ENCODE results near the gene MRGPRX1. TPM values are rescaled to one million over a fixed set of nuclear protein-coding genes. Genes with fewer than 3 reads are reported as not detected.
"Not testable (repeated sequence)": the region's sequence is repeated elsewhere in the genome, so short reads cannot be mapped to it uniquely, and the experiment has no call there.

The MRGPRX1 gene
- total RNA-seq (not detected), polyA plus RNA-seq (not detected)

- Histone ChIP-seq H3K36me3 (ENCODE audit: insufficient read depth) (no peaks in the 10 kb centered on the region), H3K27ac (ENCODE audit: low read depth) (no peak within 1 kb of the TSS), H3K4me1 (ENCODE audit: insufficient read depth) (no peaks in the 10 kb centered on the region), H3K4me3 (ENCODE audit: low read depth, low read length) (no peak within 1 kb of the TSS)
- WGBS: 68% methylated on average over 2 of the region's 2 CpGs
- no peak for DNase-seq (ENCODE audit: extremely low spot score)
Measured at GRCh38 chr11:18939314-18939713, at the start of gene MRGPRX1. Gene MRGPRX1 (minus strand): TSS chr11:18939414. CDS start chr11:18934784, 4,630 bp downstream.

DNA sequence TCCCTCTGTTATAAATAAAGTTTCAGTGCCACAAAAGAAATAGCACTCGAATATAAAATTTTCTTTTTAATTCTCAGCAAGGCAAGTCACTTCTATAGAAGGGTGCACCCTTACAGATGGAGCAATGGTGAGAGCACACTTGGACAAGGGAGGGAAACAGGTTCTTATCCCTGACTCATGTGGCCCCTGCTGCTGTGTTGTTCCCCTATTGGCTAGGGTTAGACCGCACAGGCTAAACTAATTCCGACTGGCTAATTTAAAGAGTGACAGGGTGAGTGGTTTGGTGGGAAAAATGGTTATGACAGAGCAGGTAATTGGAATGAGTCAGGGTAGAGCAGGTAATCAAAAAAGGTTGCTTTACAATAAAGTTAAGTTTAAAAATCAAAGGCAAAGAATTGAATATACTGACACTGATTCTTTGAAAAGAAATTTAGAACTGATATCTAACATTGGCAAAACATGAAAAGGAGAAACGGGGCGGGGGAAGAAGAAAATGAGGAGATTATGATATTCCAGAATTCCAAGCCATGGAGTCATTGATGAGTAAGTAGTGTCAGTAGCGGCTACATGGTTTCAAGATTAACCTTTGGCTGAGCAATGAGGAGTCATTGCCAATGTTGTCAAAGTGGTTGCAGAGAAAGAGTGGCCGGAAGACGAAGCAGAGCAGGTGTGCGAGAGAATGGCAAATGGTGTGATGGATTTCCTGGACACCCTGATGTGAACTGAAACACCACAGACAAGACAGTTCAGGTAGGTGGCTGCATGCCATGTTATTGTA lies 48.4 kb upstream of the MRGPRX1 start:
- Histone ChIP-seq H3K36me3 (ENCODE audit: insufficient read depth) (no peaks in the 10 kb centered on the region), H3K4me3 (ENCODE audit: low read depth, low read length) (no peak overlapping the region), H3K27ac (ENCODE audit: low read depth) (no peak overlapping the region), H3K4me1 (ENCODE audit: insufficient read depth) (no peaks in the 10 kb centered on the region)
- WGBS: 86% methylated on average over 9 of the region's 9 CpGs
- DNase-seq (ENCODE audit: extremely low spot score): no peak

DNA sequence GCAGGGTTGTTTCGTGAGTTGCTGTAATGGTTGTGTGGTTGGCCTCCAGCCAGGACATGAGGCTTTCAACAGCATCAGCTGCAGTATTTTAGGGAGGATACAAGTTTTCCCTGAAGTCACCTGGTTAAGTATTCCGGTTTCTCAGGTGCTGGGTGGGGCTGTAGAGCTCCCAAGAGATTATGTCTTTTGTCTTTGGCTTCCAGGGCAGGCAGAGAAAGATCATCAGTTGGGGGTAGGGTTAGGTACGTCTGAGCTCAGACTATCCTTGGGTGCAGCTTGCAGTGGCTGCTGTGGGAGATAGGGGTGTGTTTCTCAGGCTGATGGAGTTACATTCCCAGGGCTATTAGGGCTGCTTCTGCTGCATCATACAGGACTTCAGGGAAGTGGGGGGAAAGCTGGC lies 47.5 kb upstream of the MRGPRX1 start:
- Histone ChIP-seq H3K36me3 (ENCODE audit: insufficient read depth) (no peaks in the 10 kb centered on the region), H3K4me3 (ENCODE audit: low read depth, low read length) (no peak overlapping the region), H3K4me1 (ENCODE audit: insufficient read depth) (no peaks in the 10 kb centered on the region), H3K27ac (ENCODE audit: low read depth) (no peak overlapping the region)
- DNase-seq (ENCODE audit: extremely low spot score): no peak
- 30% methylated on average over 3 of the region's 3 CpGs for WGBS

DNA sequence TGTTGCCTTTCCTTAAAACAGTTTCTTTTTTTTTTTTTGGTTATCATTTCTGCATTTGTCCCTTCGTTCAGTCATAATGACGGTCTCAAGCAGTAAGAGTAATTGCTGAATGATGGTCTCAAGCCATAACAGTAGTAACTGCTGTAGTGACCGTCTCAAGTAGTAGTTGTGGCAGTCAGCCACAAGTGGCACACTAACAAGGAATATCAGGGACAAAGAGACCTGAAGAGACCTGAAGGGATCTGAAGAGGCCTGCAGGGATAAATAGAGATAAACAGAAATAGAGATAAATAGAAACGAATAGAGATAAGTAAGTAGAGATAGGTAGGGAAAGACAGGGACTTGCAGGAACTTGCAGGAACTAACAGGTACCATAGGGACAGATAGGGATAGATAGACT lies 42.7 kb upstream of the MRGPRX1 start:
- no peak for DNase-seq (ENCODE audit: extremely low spot score)
- no peak overlapping the region for H3K27ac ChIP-seq (ENCODE audit: low read depth)
- H3K36me3 ChIP-seq (ENCODE audit: insufficient read depth): no peaks in the 10 kb centered on the region
- H3K4me3 ChIP-seq (ENCODE audit: low read depth, low read length): no peak overlapping the region
- no peaks in the 10 kb centered on the region for H3K4me1 ChIP-seq (ENCODE audit: insufficient read depth)
- WGBS: 71% methylated on average over 4 of the region's 4 CpGs

- WGBS: 82% methylated on average over 1 of the region's 1 CpG
- H3K36me3 ChIP-seq (ENCODE audit: insufficient read depth): no peaks in the 10 kb centered on the region
- H3K4me3 ChIP-seq (ENCODE audit: low read depth, low read length): no peak overlapping the region
- no peak overlapping the region for H3K27ac ChIP-seq (ENCODE audit: low read depth)
- H3K4me1 ChIP-seq (ENCODE audit: insufficient read depth): no peaks in the 10 kb centered on the region
- DNase-seq (ENCODE audit: extremely low spot score): no peak
Measured at GRCh38 chr11:18974192-18974591, 35.0 kb upstream of the MRGPRX1 start.

- no peak overlapping the region for H3K27ac ChIP-seq (ENCODE audit: low read depth)
- no peak for DNase-seq (ENCODE audit: extremely low spot score)
- 72% methylated on average over 16 of the region's 16 CpGs for WGBS
- H3K4me3 ChIP-seq (ENCODE audit: low read depth, low read length): no peak overlapping the region
- no peaks in the 10 kb centered on the region for H3K4me1 ChIP-seq (ENCODE audit: insufficient read depth)
- H3K36me3 ChIP-seq (ENCODE audit: insufficient read depth): no peaks in the 10 kb centered on the region
Measured at GRCh38 chr11:18972336-18972735, 33.1 kb upstream of the MRGPRX1 start.

DNA sequence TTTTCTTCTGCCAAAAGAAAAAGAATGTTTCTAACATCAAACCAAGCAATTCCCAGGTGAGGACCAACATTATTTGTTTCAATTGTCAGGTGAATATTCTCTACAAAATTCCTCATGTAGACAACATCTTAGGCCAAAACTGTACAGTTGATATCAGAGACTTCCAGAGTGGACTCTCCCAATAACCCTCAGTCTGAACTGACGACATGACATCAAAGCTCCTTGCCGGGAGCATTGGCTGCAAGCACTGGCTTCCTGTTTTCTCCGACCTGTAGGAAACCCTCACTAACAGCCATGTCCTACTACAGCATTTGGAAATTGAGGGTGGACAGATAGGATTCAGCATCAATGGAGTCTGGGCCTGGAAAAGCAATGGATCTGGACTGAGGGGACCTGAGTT lies 30.5 kb upstream of the MRGPRX1 start:
- no peaks in the 10 kb centered on the region for H3K36me3 ChIP-seq (ENCODE audit: insufficient read depth)
- H3K4me3 ChIP-seq (ENCODE audit: low read depth, low read length): no peak overlapping the region
- no peaks in the 10 kb centered on the region for H3K4me1 ChIP-seq (ENCODE audit: insufficient read depth)
- WGBS: 45% methylated on average over 3 of the region's 3 CpGs
- no peak overlapping the region for H3K27ac ChIP-seq (ENCODE audit: low read depth)
- DNase-seq (ENCODE audit: extremely low spot score): no peak

DNA sequence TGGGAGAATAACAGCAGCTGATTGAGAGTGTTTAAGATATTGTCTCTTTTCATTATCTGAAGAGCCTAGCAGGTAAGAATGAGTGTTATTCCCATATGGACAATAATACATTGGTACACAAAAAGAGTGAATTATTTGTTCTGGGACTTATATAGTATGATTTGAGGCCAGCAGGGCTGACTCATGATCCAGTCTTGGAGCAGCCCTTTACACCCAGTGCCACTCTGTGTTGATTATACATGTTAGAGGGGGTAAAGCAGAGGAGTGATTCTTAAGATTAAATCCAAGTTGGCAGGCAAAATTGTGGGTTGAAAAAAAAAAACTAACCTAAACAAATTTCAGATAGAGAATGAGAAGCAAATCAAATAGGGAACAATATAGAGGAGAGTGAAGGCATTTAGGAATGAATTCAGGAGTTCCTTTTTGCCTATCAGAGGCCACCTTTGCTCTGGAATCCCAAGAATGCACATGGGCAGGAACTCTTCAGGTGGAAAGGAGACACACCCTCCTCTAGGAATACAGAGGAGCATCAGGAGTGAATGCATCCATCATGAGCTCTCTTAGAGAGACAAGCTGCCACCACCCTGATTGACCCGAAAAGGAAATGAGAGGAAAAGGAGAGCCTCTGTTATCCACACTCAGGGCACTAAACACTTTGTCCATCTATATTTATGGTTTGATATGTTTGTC lies 19.2 kb upstream of the MRGPRX1 start:
- H3K4me1 ChIP-seq (ENCODE audit: insufficient read depth): no peaks in the 10 kb centered on the region
- H3K4me3 ChIP-seq (ENCODE audit: low read depth, low read length): no peak overlapping the region
- WGBS: 61% methylated on average over 1 of the region's 1 CpG

GRCh38 chr11:18956630-18957029 lies 17.4 kb upstream of the MRGPRX1 start:
- no peak for DNase-seq (ENCODE audit: extremely low spot score)
- Histone ChIP-seq H3K4me3 (ENCODE audit: low read depth, low read length) (no peak overlapping the region), H3K36me3 (ENCODE audit: insufficient read depth) (no peaks in the 10 kb centered on the region), H3K4me1 (ENCODE audit: insufficient read depth) (no peaks in the 10 kb centered on the region), H3K27ac (ENCODE audit: low read depth) (no peak overlapping the region)
- 87% methylated on average over 16 of the region's 16 CpGs for WGBS

More for the DNA sequence above, 19.2 kb upstream of the MRGPRX1 start:
- Histone ChIP-seq H3K27ac (ENCODE audit: low read depth) (no peak overlapping the region), H3K36me3 (ENCODE audit: insufficient read depth) (no peaks in the 10 kb centered on the region)
- no peak for DNase-seq (ENCODE audit: extremely low spot score)

DNA sequence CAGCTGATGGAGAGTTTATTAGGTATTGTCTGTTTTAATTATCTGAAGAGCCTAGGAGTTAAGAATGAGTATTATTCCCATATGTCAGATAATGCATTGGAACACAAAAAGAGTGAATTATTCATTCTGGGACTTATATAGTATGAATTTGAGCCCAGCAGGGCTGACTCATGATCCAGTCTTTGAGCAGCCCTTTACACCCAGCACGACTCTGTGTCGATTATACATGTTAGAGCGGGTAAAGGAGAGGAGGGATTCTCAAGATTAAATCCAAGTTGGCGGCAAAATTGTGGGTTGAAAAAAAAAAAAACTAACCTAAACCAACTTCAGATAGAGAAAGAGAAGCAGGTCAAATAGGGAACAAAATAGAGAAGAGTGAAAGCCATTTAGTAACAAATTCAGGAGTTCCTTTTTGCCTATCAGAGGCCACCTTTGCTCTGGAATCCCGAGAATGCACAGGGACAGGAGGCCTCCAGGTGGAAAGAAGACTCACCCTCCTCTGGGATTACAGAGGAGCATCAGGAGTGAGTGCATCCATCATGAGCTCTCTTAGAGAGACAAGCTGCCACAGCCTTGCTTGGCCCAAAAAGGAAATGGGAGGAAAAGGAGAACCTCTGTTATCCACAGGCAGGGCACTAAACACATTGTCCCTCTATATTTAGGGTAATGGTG lies 3.1 kb downstream of the MRGPRX1 start:
- WGBS: 65% methylated on average over 5 of the region's 5 CpGs
- Histone ChIP-seq H3K27ac (ENCODE audit: low read depth) (no peak overlapping the region), H3K4me1 (ENCODE audit: insufficient read depth) (no peaks in the 10 kb centered on the region), H3K36me3 (ENCODE audit: insufficient read depth) (no peaks in the 10 kb centered on the region), H3K4me3 (ENCODE audit: low read depth, low read length) (no peak overlapping the region)
- DNase-seq (ENCODE audit: extremely low spot score): no peak

DNA sequence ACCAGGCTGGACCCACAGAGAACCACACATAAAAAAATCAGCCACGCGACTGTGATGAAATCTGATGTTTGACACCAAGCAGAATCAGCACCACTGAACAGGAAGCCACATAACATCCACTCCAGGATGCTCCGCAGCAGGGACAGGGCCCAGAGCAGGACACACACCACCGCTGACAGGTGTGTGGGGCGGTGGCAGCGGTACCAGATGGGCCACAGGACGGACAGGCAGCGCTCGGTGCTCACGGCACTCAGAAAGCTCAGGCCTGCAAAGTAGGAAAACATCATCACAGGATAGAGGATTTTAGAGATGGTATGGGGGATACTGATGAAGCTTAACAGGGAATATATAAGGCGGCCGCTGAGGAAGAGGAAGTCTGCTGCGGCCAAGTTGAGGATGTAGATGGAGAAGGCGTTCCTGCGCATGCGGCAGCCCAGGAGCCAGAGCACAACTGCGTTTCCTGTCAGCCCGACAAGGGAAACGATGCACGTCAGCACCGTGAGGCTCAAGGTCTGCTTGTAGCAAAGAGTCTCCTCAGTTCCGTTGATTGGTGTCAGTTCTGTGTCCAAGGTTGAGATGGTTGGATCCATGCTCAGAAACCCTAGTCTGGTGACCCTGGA lies 4.9 kb downstream of the MRGPRX1 start:
- Histone ChIP-seq H3K36me3 (ENCODE audit: insufficient read depth) (no peaks in the 10 kb centered on the region), H3K4me1 (ENCODE audit: insufficient read depth) (no peaks in the 10 kb centered on the region), H3K27ac (ENCODE audit: low read depth) (no peak overlapping the region), H3K4me3 (ENCODE audit: low read depth, low read length) (no peak overlapping the region)
- DNase-seq (ENCODE audit: extremely low spot score): no peak
- WGBS: 84% methylated on average over 22 of the region's 22 CpGs

DNA sequence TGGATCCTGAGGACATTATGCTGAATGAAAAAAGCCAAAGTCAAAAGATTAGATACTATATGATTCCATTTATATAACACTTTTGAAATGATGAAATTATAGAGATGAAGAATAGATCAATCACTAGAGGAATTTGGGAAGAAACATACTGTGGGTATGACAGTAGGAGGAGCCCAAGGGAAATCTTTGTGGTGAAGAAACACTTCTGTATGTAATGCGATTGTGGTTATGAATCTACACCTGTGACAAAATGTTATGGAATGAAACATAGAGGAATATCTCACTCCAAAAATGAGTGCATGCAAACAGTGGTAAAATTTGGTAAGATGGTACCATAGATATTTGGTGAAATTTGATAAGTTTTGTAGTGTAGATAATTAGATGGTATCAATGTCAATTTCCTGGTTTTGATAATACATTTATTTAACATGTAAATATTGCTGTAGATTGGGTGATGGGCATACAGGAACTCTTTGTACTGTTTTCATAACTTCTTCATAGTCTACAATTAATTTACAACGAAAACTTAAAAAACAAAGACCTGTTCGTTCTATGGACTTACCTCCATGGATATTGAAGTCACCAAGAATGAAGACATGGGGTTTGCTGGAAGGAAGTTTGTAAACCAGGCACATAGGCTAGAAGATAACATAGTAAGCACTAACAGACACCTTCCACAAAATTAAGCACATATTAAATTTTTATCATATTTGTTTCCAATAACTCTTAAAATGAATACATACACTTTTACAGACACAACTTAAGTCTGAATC lies 11.5 kb downstream of the MRGPRX1 start:
- Histone ChIP-seq H3K27ac (ENCODE audit: low read depth) (no peak overlapping the region), H3K4me3 (ENCODE audit: low read depth, low read length) (no peak overlapping the region), H3K4me1 (ENCODE audit: insufficient read depth) (no peaks in the 10 kb centered on the region), H3K36me3 (ENCODE audit: insufficient read depth) (no peaks in the 10 kb centered on the region)
- 84% methylated on average over 3 of the region's 3 CpGs for WGBS
- no peak for DNase-seq (ENCODE audit: extremely low spot score)

- 70% methylated on average over 2 of the region's 2 CpGs for WGBS
- not testable (repeated sequence) for H3K36me3 ChIP-seq (ENCODE audit: insufficient read depth); DNase-seq (ENCODE audit: extremely low spot score); H3K4me1 ChIP-seq (ENCODE audit: insufficient read depth); H3K4me3 ChIP-seq (ENCODE audit: low read depth, low read length); H3K27ac ChIP-seq (ENCODE audit: low read depth)
Measured at GRCh38 chr11:18925426-18925825, 13.8 kb downstream of the MRGPRX1 start.
